ENCODE results near the gene ADAM10.
A peak's percentile ranks its signal among the peaks of the same experiment; 100 is the strongest.

Gene ADAM10

DNA sequence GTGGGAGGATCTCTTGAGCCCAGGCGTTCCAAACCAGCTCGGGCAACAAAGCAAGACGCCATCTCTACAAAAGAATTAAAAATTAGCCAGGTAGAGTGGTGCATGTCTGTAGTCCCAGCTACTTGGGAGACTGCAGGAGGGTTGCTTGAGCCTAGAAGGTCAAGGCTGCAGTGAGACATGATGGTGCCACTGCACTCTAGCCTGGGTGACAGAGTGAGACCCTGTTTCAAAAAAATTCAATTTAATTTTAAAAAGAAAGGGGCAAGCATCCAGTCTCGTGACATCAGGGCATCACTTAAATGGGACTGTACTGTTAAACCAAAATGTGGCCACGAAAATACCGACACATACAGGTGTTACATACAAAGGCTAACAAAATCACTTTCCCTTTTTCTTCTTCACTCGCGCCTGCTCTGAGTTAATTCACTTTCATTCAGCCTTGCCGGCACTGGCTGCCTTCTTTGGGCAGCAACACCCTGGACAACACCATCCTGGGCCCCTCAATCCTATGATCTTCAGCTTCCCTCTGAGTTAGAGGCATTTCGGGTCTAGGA is 196.1 kb downstream of the ADAM10 start:
- TF ChIP-seq, protein P1, sequence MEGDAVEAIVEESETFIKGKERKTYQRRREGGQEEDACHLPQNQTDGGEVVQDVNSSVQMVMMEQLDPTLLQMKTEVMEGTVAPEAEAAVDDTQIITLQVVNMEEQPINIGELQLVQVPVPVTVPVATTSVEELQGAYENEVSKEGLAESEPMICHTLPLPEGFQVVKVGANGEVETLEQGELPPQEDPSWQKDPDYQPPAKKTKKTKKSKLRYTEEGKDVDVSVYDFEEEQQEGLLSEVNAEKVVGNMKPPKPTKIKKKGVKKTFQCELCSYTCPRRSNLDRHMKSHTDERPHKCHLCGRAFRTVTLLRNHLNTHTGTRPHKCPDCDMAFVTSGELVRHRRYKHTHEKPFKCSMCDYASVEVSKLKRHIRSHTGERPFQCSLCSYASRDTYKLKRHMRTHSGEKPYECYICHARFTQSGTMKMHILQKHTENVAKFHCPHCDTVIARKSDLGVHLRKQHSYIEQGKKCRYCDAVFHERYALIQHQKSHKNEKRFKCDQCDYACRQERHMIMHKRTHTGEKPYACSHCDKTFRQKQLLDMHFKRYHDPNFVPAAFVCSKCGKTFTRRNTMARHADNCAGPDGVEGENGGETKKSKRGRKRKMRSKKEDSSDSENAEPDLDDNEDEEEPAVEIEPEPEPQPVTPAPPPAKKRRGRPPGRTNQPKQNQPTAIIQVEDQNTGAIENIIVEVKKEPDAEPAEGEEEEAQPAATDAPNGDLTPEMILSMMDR (conservative IDR thresholded peaks at IDR 0.05; ENCODE audit: low read depth), result no peak
- ChIA-PET POLR2A (ENCODE audit: low non-redundant PET) (no interaction called here), CTCF (interaction anchor here (0.5 kb wide), 1 partner anchor 20 kb away, joined by 6 read pairs; no protein-coding TSS in a partner anchor)
- H3K27ac ChIP-seq, result no peak overlapping the region
- DNase-seq (ENCODE audit: low spot score), result no peak

DNA sequence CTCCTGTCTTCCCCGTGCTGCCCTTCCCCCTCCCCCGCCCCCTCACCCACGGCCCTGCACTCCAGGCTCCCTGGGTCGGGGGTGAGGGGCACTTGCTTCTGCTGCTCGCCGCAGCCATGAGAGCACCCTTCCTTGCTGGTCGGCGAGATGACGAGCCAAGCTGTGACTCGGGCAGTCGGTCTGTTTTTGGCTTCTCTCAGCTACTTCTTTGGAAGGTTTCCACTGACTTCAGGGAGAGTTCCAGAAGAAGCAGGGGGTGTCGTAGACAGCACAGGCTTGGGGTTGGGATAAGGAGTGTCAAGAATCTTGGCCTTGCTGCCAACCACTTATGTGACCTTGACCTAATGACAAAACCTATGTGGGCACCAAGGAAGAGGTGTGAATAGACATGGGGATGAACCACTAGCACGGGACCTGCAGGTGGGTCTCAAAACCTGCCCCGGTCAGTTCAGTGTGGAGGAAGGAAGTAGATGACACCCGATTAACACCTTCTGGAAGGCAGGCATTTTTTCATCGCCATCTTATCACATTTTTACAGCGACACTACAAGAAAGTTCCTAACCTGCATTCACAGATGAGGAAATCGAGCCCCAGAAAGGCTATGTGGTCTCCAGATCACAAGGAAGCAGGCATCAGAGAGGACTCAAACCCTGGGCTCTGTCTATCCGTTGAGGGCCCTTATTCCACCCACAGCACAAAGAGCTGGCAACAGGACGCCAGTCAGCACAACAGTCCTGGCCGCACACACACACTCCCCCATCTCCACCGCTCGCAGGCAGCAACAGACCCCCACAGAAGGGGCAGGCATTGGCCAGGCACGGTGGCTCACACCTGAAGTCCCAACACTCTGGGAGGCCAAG is 196.8 kb downstream of the ADAM10 start:
- ChIA-PET POLR2A (ENCODE audit: low non-redundant PET) (no interaction called here), CTCF (no interaction called here)
- TF ChIP-seq, protein P1 (conservative IDR thresholded peaks at IDR 0.05; ENCODE audit: low read depth), result no peak
- DNase-seq (ENCODE audit: low spot score), result no peak
- 0 out of 2 replicates have a peak overlapping the region, but pooled peaks have one; percentile 39 for H3K27ac ChIP-seq

DNA sequence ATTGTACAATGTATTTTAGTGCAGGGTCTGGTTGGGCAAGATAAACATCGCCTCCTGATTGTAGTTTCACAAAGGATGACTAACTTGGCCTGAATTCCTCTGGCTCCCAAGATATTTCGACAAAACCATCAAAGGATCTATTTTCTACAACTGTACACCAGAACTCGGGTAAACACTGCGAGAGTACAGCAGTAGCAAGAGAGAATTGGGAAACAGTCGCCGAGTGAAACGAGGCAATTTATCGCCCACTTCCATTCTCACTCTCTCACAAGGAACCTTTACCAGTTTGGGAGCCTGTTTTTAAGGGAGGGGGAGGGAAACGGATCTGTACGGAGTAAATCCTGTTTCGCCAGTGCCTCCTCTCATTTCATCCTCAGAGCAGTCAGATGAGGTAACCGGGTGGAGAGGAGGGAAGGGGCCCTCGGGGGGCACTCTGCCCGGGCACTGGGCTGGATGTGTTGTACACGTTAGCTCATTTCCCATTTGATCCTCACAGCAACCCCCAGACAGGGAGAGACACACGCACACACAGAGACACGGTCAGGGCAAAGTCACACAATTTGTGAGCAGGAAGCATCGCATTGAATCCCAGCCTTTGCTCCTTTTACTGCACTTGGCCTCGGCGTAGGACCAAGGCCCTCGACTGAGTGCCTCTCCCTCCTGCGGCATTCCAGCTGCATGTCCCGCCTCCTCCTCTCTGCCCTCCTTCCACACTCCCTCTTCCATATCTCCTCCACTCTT is 197.6 kb downstream of the ADAM10 start:
- H3K27ac ChIP-seq, result peak overlapping the region; percentile 39
- TF ChIP-seq, protein P1 (conservative IDR thresholded peaks at IDR 0.05; ENCODE audit: low read depth), result no peak
- DNase-seq (ENCODE audit: low spot score), result peak; percentile 29
- POLR2A ChIA-PET (ENCODE audit: low non-redundant PET), result no interaction called here
- CTCF ChIA-PET, result no interaction called here

DNA sequence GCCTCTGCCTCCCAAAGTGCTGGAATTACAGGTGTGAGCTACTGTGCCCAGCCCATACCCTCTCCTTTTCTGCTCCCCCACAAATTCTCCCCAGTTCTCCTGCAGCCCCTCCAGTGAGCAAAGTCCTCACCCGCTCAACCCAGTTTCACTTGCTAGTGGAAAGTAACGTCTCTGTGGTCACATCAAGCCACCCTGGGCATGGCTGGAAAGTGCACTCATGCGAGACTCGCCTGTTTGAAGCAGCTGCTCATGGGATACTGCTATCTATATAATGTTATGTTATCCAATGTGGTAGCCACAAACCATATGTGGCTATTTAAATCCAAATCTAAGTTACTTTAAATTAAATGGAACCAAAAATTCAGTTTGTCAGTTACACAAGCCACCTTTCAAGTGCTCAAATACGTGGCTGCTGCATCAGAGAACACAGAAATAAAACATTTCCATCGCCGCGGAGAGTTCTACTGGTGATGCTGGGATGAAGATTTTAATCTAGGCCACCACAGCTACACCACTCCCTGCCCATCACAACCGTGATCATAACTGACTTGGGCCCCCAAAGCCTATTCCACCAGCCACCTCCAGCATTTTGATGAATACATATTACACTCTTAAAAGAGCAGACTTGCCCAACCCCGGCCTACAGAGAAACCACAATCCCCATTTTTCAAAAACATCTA is 198.3 kb downstream of the ADAM10 start:
- ChIA-PET POLR2A (ENCODE audit: low non-redundant PET) (no interaction called here), CTCF (no interaction called here)
- H3K27ac ChIP-seq, result no peak overlapping the region
- TF ChIP-seq, protein P1 (conservative IDR thresholded peaks at IDR 0.05; ENCODE audit: low read depth), result no peak
- DNase-seq (ENCODE audit: low spot score), result no peak

DNA sequence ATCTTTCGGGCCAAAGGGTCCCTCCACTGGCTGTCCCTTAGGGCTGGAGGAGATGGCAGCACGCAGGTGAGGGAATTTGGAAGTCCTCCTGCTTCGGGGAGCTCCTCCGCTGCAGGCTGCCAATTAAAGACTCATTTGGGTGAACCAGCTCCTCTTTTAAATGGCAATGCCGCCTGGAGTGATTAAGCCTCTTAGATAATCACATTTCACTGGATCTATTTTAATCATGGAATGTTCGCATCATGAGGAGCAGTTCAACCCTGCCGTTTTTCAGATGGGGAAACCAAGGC is 199.8 kb downstream of the ADAM10 start:
- POLR2A ChIA-PET (ENCODE audit: low non-redundant PET), result no interaction called here
- DNase-seq (ENCODE audit: low spot score), result no peak
- CTCF ChIA-PET, result no interaction called here
- TF ChIP-seq, protein P1 (conservative IDR thresholded peaks at IDR 0.05; ENCODE audit: low read depth), result no peak
- H3K27ac ChIP-seq, result no peak overlapping the region

Data from RWPE1 (cell line).